Measurements from ENCODE around the gene KRT74. TPM values are rescaled to one million over a fixed set of nuclear protein-coding genes. Genes with fewer than 3 reads are reported as not detected.

KRT74 gene
- total RNA-seq = not detected in 2 replicates

DNA sequence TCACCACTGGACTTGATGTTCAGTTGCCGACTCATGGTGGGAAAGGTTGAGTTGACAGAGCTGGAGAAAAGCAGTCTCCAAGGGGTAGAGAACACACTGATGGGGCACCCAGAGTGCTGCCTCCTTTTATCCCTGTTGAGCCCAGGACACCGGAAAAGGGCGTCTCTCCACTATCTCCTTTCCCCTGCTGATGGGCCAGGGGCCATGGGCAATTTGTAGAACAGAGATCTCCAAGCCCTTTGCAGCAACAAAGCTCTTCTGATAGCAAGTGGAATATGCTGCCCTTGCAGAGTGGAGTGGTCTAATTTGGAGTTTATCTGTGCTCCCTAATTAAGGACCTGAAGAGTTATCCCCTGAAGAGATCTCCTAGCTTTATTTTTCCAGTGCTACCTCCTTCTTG is at the start of gene KRT74:
Gene KRT74 (minus strand): TSS at position 101 of the 400 bp plus-strand sequence. CDS start 66 bp downstream, at position 35.

DNA sequence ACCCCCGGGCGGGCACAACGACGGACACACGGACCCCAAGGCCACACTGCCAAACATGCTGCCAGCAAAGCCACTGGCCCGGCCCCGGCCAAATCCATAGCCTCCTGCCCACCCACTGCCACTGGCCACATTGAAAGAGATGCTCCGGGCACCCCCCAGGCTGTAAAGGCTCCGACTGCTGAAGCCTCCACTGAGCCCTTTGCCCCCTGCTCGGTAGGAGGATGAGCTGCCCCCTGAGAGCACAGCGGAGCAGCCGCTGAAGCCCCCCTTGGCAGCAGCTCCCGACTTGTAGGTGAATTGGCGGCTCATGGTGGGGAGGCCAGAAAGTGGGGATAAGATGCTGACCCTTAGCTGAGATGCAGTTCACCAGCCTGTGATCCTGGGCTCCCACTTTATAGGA is 44.6 kb upstream of the KRT74 start, which contains the start of gene KRT73:
Gene KRT73 (minus strand): TSS at position 344 of the 400 bp plus-strand sequence. CDS start 35 bp downstream, at position 309.

DNA sequence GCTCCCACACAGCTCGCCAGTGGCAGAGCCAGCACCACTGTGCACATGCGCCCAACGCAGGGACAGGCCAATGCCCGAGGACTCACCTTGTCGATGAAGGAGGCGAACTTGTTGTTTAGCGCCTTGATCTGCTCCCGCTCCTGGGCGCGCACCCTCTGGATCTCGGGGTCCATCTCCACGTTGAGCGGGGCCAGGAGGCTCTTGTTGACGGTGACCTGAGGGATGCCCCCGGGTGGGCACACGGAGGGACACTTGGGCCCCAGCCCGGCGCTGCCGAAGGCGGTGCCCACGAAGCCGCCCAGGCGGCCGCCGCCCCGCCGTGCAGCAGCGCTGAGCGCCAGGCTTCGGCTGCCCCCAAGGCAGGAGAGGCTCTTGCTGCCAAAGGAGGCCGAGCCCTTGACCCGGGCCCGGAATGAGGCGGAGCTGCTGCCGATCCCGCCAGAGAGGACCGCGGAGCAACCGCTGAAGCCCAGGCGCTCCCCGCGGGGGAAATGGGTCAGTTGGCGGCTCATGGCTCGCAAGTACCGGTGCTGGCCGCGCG is 27.4 kb upstream of the KRT74 start, which contains the start of gene KRT72:
Gene KRT72 (minus strand): TSS at position 523 of the 541 bp plus-strand sequence. CDS start 11 bp downstream, at position 512.

DNA sequence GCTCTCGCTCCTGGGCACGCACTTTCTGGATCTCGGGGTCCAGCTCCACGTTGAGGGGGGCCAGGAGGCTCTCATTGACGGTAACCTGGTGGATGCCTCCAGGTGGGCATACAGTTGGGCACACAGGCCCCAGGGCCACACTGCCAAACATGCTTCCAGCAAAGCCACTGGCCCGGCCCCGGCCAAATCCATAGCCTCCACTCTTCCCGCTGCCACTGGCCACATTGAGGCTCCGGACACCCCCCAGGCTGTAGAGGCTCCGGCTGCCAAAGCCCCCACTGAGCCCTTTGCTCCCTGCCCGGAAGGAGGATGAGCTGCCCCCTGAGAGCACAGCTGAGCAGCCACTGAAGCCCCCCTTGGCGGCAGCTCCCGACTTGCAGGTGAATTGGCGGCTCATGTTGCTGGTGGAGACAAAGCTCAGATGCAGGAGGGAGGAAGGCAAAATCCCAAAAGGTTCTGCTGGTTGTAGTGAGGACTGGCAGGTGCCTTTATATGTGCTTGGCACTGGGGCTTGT is 20.9 kb downstream of the KRT74 start, which contains the start of gene KRT71:
Gene KRT71 (minus strand): TSS at position 465 of the 515 bp plus-strand sequence. CDS start 68 bp downstream, at position 397.

DNA sequence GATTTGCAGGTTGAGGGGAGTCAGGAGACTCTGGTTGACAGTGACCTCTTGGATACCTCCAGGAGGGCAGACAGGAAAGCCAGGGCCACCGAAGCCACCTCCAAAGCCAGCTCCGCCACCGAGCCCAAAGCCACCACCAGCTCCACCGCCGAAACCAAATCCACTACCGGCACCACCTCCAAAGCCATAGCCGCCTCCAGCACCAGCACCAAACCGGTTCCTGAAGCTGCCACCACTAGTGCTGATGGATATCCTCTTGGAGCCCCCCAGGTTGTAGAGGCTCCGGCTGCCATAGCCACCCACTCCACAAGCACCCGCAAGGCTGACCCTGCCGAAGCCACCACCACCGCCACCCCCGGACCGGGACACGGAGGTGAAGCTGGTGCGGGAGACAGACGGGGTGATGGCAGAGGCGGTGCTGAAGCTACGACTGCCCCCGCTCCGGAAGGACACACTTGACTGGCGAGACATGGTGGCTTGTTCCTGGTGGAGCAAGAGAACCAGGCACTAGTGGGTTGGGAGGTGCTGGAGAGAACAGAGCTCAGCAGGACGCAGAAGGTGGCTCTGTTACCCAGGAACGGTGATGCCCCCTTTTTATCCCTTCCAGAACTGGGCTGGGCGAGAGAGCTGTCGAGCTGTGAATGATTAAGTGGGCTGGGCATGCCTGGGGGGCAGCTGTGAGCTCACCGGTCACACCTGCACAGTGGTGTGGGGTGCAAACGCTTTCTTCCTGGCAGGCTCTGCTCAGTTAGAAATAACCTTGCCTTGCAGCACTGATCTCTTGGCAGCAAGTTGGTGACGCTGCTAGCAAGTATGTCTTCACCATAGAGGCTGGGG is 53.6 kb downstream of the KRT74 start, which contains the start of gene KRT5:
Gene KRT5 (minus strand): TSS at position 569 of the 837 bp plus-strand sequence. CDS start 98 bp downstream, at position 471.

Other genes with a start within 250 kb of the KRT74 start
- gene KRT85, start 206.4 kb downstream of the KRT74 start, total RNA-seq = not detected in 2 replicates
- gene KRT84, start 188.2 kb downstream of the KRT74 start, total RNA-seq = not detected in 2 replicates
- gene KRT82, start 167.5 kb downstream of the KRT74 start, total RNA-seq = not detected in 2 replicates
- gene KRT75, start 139.5 kb downstream of the KRT74 start, total RNA-seq = not detected in 2 replicates
- not detected in 2 replicates for gene KRT6B, start 121.7 kb downstream of the KRT74 start, total RNA-seq
- gene KRT6C, start 100.0 kb downstream of the KRT74 start, total RNA-seq = not detected in 2 replicates
- gene KRT6A, start 80.6 kb downstream of the KRT74 start, total RNA-seq = not detected in 2 replicates
- gene KRT5, start 53.4 kb downstream of the KRT74 start, total RNA-seq = not detected in 2 replicates
- gene KRT71, start 20.7 kb downstream of the KRT74 start, total RNA-seq = not detected in 2 replicates
- gene KRT72, start 27.6 kb upstream of the KRT74 start, total RNA-seq = not detected in 2 replicates
- gene KRT73, start 44.7 kb upstream of the KRT74 start, total RNA-seq = not detected in 2 replicates
- gene KRT2, start 78.4 kb upstream of the KRT74 start, total RNA-seq = not detected in 2 replicates
- gene KRT1, start 106.6 kb upstream of the KRT74 start, total RNA-seq = not detected in 2 replicates
- not detected in 2 replicates for gene KRT77, start 129.7 kb upstream of the KRT74 start, total RNA-seq
- not detected in 2 replicates for gene KRT76, start 203.5 kb upstream of the KRT74 start, total RNA-seq
- gene KRT3, start 222.3 kb upstream of the KRT74 start, total RNA-seq = not detected in 2 replicates
- gene KRT4, start 240.3 kb upstream of the KRT74 start, total RNA-seq = not detected in 2 replicates

Data from vein endothelial cell (primary cell).